ENCODE measurements around the gene PAPSS2. TPM values are rescaled to one million over a fixed set of nuclear protein-coding genes. Genes with fewer than 3 reads are reported as not detected.
"Not testable (repeated sequence)": the region's sequence is repeated elsewhere in the genome, so short reads cannot be mapped to it uniquely, and the experiment has no call there.

The PAPSS2 gene
- polyA plus RNA-seq, 1 experiment: 51.4 TPM

DNA sequence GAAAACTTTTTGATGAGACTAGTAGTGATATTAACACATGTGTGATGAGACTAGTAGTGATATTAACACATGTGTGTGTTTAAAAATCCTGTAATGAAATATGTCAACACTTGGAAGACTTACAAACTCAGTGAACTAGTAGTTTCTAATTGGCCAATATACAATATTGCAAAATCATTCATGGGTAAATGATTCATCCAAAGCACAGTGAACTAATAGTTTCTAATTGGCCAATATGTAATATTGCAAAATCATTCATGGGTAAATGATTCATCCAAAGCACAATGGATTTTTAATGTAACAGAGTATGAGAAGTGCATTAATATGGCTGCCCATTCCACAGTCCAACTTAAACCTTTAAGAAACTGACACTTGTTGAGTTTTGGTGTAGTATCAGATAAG, 80.6 kb downstream of the PAPSS2 start:
- ChIA-PET POLR2A (no interaction called here), CTCF (no interaction called here)
- DNase-seq (ENCODE audit: low read depth, low spot score): no peak
- Histone ChIP-seq H3K9me3 (ENCODE audit: control insufficient read depth, insufficient read depth, low read length) (no peaks in the 10 kb centered on the region), H3K4me3 (ENCODE audit: low read depth, low read length) (no peak overlapping the region), H3K27ac (ENCODE audit: low read depth, low read length) (no peak overlapping the region), H3K27me3 (ENCODE audit: control insufficient read depth, insufficient read depth, low read length) (no peaks in the 10 kb centered on the region)
- TF ChIP-seq, protein P1, sequence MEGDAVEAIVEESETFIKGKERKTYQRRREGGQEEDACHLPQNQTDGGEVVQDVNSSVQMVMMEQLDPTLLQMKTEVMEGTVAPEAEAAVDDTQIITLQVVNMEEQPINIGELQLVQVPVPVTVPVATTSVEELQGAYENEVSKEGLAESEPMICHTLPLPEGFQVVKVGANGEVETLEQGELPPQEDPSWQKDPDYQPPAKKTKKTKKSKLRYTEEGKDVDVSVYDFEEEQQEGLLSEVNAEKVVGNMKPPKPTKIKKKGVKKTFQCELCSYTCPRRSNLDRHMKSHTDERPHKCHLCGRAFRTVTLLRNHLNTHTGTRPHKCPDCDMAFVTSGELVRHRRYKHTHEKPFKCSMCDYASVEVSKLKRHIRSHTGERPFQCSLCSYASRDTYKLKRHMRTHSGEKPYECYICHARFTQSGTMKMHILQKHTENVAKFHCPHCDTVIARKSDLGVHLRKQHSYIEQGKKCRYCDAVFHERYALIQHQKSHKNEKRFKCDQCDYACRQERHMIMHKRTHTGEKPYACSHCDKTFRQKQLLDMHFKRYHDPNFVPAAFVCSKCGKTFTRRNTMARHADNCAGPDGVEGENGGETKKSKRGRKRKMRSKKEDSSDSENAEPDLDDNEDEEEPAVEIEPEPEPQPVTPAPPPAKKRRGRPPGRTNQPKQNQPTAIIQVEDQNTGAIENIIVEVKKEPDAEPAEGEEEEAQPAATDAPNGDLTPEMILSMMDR (IDR thresholded peaks at IDR 0.05; ENCODE audit: low read depth, low read length): no peak

DNA sequence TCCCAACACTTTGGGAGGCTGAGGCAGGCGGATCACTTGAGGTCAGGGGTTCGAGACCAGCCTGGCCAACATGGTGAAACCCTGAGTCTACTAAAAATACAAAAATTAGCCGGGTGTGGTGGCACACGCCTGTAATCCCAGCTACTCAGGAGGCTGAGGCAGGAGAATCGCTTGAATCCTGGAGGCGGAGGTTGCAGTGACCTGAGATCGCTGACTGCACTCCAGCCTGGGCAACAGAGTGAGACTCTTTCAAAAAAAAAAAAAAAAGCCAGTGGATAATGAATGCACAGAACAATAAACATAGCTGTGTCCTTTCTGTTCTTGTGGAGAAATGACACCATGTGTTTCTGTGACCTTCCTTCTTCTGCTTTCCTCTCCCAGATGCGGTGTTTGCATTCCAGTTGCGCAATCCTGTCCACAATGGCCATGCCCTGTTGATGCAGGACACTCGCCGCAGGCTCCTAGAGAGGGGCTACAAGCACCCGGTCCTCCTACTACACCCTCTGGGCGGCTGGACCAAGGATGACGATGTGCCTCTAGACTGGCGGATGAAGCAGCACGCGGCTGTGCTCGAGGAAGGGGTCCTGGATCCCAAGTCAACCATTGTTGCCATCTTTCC, 83.4 kb downstream of the PAPSS2 start:
- H3K4me3 ChIP-seq (ENCODE audit: low read depth, low read length); H3K9me3 ChIP-seq (ENCODE audit: control insufficient read depth, insufficient read depth, low read length); DNase-seq (ENCODE audit: low read depth, low spot score); POLR2A ChIA-PET; H3K27ac ChIP-seq (ENCODE audit: low read depth, low read length); H3K27me3 ChIP-seq (ENCODE audit: control insufficient read depth, insufficient read depth, low read length): not testable (repeated sequence)
- CTCF ChIA-PET: interaction anchor here (1.3 kb wide), 1 partner anchor 210 kb away, joined by 3 read pairs; no protein-coding TSS in a partner anchor

DNA sequence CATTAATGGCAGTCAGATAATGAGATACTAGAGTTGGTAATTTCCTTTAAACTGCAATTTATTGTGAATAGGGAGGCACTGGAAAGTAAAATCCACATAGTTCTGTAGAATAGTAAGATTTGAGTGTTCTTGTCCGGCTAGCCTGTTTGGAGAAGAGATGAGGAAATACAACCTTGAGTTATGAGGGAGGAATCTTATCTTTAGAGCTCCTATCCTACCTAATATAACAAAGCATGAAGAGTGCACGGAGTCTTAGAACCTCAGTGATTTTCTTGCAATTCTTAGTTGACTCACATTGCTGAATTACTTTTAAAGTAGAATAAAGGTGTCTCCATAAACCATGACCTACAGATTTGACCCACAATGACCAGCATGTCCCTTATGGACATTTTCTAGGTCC, 84.9 kb downstream of the PAPSS2 start:
- POLR2A ChIA-PET: no interaction called here
- Histone ChIP-seq H3K27me3 (ENCODE audit: control insufficient read depth, insufficient read depth, low read length) (no peaks in the 10 kb centered on the region), H3K4me3 (ENCODE audit: low read depth, low read length) (no peak overlapping the region), H3K27ac (ENCODE audit: low read depth, low read length) (no peak overlapping the region), H3K9me3 (ENCODE audit: control insufficient read depth, insufficient read depth, low read length) (no peaks in the 10 kb centered on the region)
- DNase-seq (ENCODE audit: low read depth, low spot score): no peak
- CTCF ChIA-PET: interaction anchor here (1.3 kb wide), 1 partner anchor 212 kb away, joined by 3 read pairs; no protein-coding TSS in a partner anchor
- TF ChIP-seq, protein P1 (IDR thresholded peaks at IDR 0.05; ENCODE audit: low read depth, low read length): no peak

DNA sequence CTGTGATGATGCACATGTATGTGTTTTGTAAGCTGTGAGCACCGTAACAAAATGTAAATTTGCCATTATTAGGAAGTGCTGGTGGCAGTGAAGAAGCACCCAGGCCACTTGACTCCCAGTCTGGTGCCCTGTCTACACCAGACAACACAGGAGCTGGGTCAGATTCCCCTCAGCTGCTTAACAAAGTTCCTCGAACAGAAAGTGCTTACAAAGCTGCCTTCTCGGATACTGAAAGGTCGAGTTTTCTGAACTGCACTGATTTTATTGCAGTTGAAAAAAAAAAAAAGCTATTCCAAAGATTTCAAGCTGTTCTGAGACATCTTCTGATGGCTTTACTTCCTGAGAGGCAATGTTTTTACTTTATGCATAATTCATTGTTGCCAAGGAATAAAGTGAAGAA, 87.2 kb downstream of the PAPSS2 start:
- TF ChIP-seq, protein P1 (IDR thresholded peaks at IDR 0.05; ENCODE audit: low read depth, low read length): no peak
- ChIA-PET CTCF (no interaction called here), POLR2A (no interaction called here)
- DNase-seq (ENCODE audit: low read depth, low spot score): no peak
- no peak overlapping the region for H3K27ac ChIP-seq (ENCODE audit: low read depth, low read length)
- no peaks in the 10 kb centered on the region for H3K27me3 ChIP-seq (ENCODE audit: control insufficient read depth, insufficient read depth, low read length)
- no peak overlapping the region for H3K4me3 ChIP-seq (ENCODE audit: low read depth, low read length)
- H3K9me3 ChIP-seq (ENCODE audit: control insufficient read depth, insufficient read depth, low read length): no peaks in the 10 kb centered on the region

DNA sequence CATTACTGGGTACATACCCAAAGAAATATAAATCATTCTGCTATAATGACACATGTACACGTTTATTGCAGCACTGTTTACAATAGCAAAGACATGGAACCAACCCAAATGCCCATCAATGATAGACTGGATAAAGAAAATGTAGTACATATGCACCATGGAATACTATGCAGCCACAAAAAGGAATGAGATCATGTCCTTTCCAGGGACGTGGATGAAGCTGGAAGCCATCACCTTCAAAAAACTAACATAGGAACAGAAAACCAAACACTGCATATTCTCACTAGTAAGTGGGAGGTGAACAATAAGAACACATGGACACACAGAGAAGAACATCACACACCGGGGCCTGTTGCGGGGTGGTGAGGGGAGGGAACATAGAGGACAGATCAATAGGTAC, 88.6 kb downstream of the PAPSS2 start:
- CTCF ChIA-PET: interaction anchor here (0.6 kb wide), 1 partner anchor 73 kb away, joined by 3 read pairs; no protein-coding TSS in a partner anchor
- H3K9me3 ChIP-seq (ENCODE audit: control insufficient read depth, insufficient read depth, low read length); H3K27me3 ChIP-seq (ENCODE audit: control insufficient read depth, insufficient read depth, low read length); POLR2A ChIA-PET; DNase-seq (ENCODE audit: low read depth, low spot score); H3K27ac ChIP-seq (ENCODE audit: low read depth, low read length); H3K4me3 ChIP-seq (ENCODE audit: low read depth, low read length): not testable (repeated sequence)

DNA sequence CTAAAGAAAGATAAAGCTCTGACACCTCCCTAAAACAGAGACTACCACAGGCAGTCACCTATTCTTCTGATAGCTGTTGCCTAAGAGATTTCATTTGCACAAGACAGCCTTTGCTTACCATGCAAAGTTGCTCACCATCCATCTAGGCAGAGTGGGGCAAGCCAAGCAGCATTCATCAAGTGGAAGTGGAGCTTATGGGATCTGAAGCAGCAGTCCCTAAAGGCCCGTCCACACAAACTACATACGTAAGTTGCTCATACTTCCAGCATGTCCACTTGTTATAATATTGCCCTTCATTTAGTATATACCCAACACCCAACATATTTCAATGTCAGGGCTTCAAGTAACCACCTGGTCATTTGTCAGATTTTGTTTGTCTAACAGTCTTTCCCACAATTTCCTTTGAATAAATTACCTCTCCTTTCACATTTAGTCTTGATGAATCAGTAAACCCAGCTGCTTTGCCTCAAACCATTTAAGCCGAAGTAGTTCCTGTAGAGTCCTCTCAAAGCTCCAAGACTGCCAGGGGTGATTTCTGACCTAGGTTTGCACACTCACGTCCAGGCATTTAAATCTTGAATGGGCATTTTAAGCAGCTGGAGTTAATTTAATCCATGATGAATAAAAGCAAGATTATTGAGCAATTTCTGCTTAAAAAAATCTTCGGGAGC, 90.5 kb downstream of the PAPSS2 start:
- Histone ChIP-seq H3K9me3 (ENCODE audit: control insufficient read depth, insufficient read depth, low read length) (no peaks in the 10 kb centered on the region), H3K27ac (ENCODE audit: low read depth, low read length) (no peak overlapping the region), H3K4me3 (ENCODE audit: low read depth, low read length) (no peak overlapping the region), H3K27me3 (ENCODE audit: control insufficient read depth, insufficient read depth, low read length) (no peaks in the 10 kb centered on the region)
- CTCF ChIA-PET: interaction anchor here (2.6 kb wide), 1 partner anchor 15 kb away, joined by 7 read pairs; no protein-coding TSS in a partner anchor
- DNase-seq (ENCODE audit: low read depth, low spot score): peak; percentile 51
- POLR2A ChIA-PET: interaction anchor here (0.7 to 1.1 kb wide), 2 partner anchors 11 to 91 kb away, joined by 3 to 4 read pairs; no protein-coding TSS in a partner anchor
- TF ChIP-seq, protein P1 (IDR thresholded peaks at IDR 0.05; ENCODE audit: low read depth, low read length): no peak
